Kidney (tissue), 14 donors: ENCODE results near the gene ANKRD44. TPM values are rescaled to one million over a fixed set of nuclear protein-coding genes. Genes with fewer than 3 reads are reported as not detected.

Experiments used
- DNase-seq, 5 donors: peaks; one replicate each; pipeline ENCODE4 v3.0.0-alpha.2; 2013 to 2020
- FAIRE-seq: peaks from 2 replicates; lab custom pipeline; 2012; peaks lifted over from hg19 to GRCh38; lab: Jason Lieb, UNC
- H3K27ac ChIP-seq, 2 donors: one replicate each; pipeline ENCODE4 v1.7.0; 2013; ENCODE audit warnings: low read depth in 2 of 2, low read length in 2 of 2, inconsistent platforms in 1 of 2
- H3K27me3 ChIP-seq: one replicate; pipeline ENCODE4 v1.7.1; 2013; ENCODE audit warnings: low read length, inconsistent platforms; ENCODE audit not compliant: control insufficient read depth, insufficient read depth
- H3K36me3 ChIP-seq, 3 donors: one replicate each; pipeline versions ENCODE4 v1.7.0 to v1.7.1; 2013; ENCODE audit warnings: low read length in 3 of 3, control low read depth in 1 of 3, inconsistent platforms in 1 of 3; ENCODE audit not compliant: insufficient read depth in 3 of 3, control insufficient read depth in 2 of 3
- H3K4me1 ChIP-seq, 3 donors: one replicate each; pipeline versions ENCODE4 v1.7.0 to v1.7.1; 2013; ENCODE audit warnings: low read length in 3 of 3, inconsistent platforms in 1 of 3, low read depth in 1 of 3; ENCODE audit not compliant: control insufficient read depth in 2 of 3, insufficient read depth in 2 of 3
- H3K4me3 ChIP-seq, 3 donors: one replicate each; pipeline versions ENCODE4 v1.7.0 to v1.8.1; 2013; ENCODE audit warnings: low read length in 3 of 3, control low read depth in 1 of 3, inconsistent platforms in 1 of 3
- H3K9ac ChIP-seq, 3 donors: one replicate each; pipeline versions ENCODE4 v1.7.0 to v1.7.1; 2013; ENCODE audit warnings: low read length in 3 of 3, control low read depth in 1 of 3, inconsistent platforms in 1 of 3
- H3K9me3 ChIP-seq, 3 donors: one replicate each; pipeline versions ENCODE4 v1.7.0 to v1.7.1; 2013; ENCODE audit warnings: low read length in 3 of 3, control low read depth in 1 of 3, inconsistent platforms in 1 of 3; ENCODE audit not compliant: control insufficient read depth in 2 of 3, insufficient read depth in 1 of 3
- CTCF ChIP-seq: IDR thresholded peaks from 3 replicates; pipeline ENCODE4 v1.5.1; 2012; ENCODE audit warnings: mild to moderate bottlenecking, moderate library complexity, borderline replicate concordance; ENCODE audit not compliant: insufficient read depth; ENCODE audit errors: extremely low read depth
- intact Hi-C: fragments of 100-400 bp; cut with DNase I; formaldehyde crosslinking; loops from one replicate; pipeline ENCODE4 v1.11.1; 2022
- polyA plus RNA-seq: library from polyadenylated mRNA; stranded (reverse); fragments of 350-450 nt; fragmentation: Illumina TruSeq; extraction: RNeasy Lipid Tissue Mini Kit (QIAGEN cat#74804); gene quantifications from one replicate; pipeline ENCODE4 v1.2.3, GENCODE V29; 2014; ENCODE audit warnings: low read depth, low replicate concordance; ENCODE audit not compliant: insufficient read depth
- total RNA-seq: library from RNA; stranded (reverse); fragmentation: NEBNext Ultra II Directional; extraction: Animal tissue kit (Norgen Biotek cat#: 25700); gene quantifications from one replicate; pipeline ENCODE4 v1.2.1, GENCODE V29; 2021
- donor health status: control.
- donor health status: control.
- donor health status: control.
- donor health status: control.
- donor health status: control.
- donor health status: DM: yes; HTN: yes; CAD: no.
- donor health status: Normal renal cell carcinoma (clear cell type).

ANKRD44 gene
- total and polyA plus RNA-seq, 2 donors from 2014 or later: 2.2 to 39.2 TPM

GRCh38 chr2:197158591-197159550 lies 151.7 kb downstream of the ANKRD44 start:
- peaks cover 0 to 3% (median 0%) of the 10 kb centered on the region in 3 donors for H3K4me1 ChIP-seq
- no peaks in the 10 kb centered on the region for H3K36me3 ChIP-seq
- intact Hi-C loops: no loop called here
- H3K4me3 ChIP-seq: no peak overlapping the region
- DNase-seq: peak in 1 of 5 donors; percentile 15
- no peak for TF ChIP-seq CTCF
- FAIRE-seq: no peak
- no peak overlapping the region for H3K9ac ChIP-seq
- no peaks in the 10 kb centered on the region for H3K27me3 ChIP-seq
- H3K9me3 ChIP-seq: no peaks in the 10 kb centered on the region
- no peak overlapping the region for H3K27ac ChIP-seq

GRCh38 chr2:197157879-197158537 lies 152.6 kb downstream of the ANKRD44 start:
- intact Hi-C loops: no loop called here
- TF ChIP-seq CTCF: no peak
- no peaks in the 10 kb centered on the region for H3K27me3 ChIP-seq
- no peak overlapping the region for H3K4me3 ChIP-seq
- DNase-seq (peak in 2 of 5 donors; percentile 52 to 55), FAIRE-seq (no peak)
- H3K36me3 ChIP-seq: no peaks in the 10 kb centered on the region
- H3K9me3 ChIP-seq: no peaks in the 10 kb centered on the region
- peaks cover 0 to 3% (median 0%) of the 10 kb centered on the region in 3 donors for H3K4me1 ChIP-seq
- H3K9ac ChIP-seq: no peak overlapping the region
- no peak overlapping the region for H3K27ac ChIP-seq

GRCh38 chr2:197156771-197157170 lies 153.8 kb downstream of the ANKRD44 start:
- H3K36me3 ChIP-seq: no peaks in the 10 kb centered on the region
- no peak overlapping the region for H3K4me3 ChIP-seq
- FAIRE-seq: no peak
- no peaks in the 10 kb centered on the region for H3K9me3 ChIP-seq
- no peak for TF ChIP-seq CTCF
- intact Hi-C loops: no loop called here
- no peak overlapping the region for H3K27ac ChIP-seq
- H3K27me3 ChIP-seq: no peaks in the 10 kb centered on the region
- peaks cover 0 to 3% (median 0%) of the 10 kb centered on the region in 3 donors for H3K4me1 ChIP-seq
- H3K9ac ChIP-seq: no peak overlapping the region
- no peak for DNase-seq
